Pons (tissue), 1 donor: ENCODE data around the gene AHCYL2.
"Not testable (repeated sequence)": the region's sequence is repeated elsewhere in the genome, so short reads cannot be mapped to it uniquely, and the experiment has no call there.

Experiments used
- DNase-seq: peaks from one replicate; pipeline ENCODE4 v3.0.0-alpha.2; 2016; ENCODE audit warnings: low spot score

Gene AHCYL2

GRCh38 chr7:129426482-129426881 is 201.7 kb downstream of the AHCYL2 start:
- no peak for DNase-seq

DNA sequence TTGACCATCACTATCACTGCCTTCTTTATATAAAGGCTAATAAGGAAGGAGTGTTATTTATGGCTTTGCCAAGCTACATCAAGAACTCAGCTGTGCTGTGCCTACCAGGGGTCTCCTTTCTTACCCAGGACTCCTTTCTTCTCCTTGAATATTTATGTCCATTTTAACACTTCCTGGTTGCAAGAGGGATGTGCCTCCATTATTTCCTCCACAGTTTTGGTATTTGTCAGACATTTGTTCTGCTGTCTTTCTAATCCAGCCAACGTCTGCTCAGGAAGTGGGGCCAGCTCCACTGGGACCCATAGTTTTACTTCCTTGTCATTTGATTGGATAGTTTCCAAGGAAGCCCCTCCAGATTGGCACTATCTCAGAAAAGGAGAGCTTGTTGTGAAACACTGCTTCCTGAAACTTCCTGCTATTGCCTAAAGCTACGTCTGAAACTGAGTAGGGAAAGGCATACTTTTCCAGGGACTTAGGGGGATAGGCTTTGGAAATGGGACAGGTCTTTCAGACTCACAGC is 202.8 kb downstream of the AHCYL2 start:
- DNase-seq, result no peak

DNA sequence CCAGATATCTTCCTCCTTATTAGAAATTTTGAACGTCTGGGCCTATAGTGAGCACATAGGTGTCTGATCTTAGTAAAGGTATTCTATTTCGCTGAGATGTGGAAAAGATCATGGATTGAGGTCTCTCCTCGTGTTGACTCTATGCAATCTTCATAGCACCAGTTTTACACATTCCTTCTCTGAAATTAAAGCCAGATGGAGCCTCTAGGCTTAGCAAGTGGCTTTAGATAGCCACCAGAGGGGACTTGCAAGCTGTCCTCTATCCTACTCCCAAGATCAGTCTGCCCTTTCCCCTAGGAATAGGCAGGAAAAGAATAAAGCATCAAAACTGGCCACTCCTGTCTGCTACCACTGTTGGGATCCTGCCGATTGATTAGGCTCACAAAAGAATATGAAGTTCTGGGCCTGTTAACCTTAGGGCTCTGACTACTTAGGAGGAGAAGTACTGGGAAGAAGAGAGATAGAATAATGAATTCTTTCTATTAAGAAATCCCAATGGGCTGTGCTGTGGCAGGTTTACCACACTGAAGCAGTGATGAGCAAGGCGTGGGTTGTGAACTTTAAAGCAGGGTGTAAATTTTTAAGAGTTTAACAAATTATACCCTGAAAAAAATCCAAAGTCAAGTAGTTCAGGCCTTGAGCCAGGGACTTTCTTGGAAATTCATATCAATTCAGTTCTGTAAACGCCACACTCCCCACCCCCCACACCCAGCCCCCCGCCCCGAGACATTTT is 207.2 kb downstream of the AHCYL2 start:
- DNase-seq, result no peak

DNA sequence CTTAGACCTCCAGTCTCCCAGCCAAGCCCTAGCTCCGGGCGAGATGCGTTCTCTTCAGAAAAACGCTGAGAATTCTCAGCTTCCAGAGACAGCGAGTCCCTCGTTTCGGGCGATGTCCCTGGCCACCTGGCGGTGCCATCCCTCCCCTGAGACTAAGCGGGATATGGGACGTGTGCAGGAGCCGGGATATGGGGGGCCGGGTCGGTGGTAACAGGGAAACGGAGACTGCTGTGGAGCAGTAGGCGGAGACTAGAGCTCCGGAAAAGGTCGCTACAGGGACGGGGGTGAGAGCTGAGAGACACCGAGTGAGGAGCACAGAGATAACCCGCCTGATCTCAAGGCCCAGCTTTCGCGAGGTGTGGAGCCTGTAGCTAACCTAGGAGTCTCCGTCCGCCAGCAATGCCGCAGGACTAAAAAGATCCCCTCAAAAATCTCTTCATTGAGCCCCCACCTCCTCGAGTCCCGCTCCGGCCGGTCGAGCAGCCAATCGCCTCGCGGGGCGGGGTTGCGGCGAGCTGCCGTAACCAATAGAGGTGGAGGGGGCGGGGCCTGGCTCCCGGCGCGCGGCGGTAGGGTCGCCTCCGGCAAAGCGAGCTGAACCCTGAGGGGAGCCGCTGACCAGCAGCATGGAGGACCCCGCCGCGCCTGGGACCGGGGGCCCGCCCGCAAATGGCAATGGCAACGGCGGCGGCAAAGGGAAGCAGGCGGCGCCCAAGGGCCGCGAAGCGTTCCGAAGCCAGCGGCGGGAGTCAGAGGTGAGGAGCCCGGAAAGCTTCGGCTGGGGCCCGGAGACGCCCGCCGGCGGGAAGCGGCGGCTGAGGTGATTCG is 209.2 kb downstream of the AHCYL2 start, which contains the start of gene STRIP2:
TSS of gene STRIP2 (plus strand) at position 586 of the 828 bp plus-strand sequence. CDS start at position 627, 41 bp downstream.
- DNase-seq, result peak; percentile 80

- no peak for DNase-seq
Measured at GRCh38 chr7:129434675-129435318, 210.0 kb downstream of the AHCYL2 start.

DNA sequence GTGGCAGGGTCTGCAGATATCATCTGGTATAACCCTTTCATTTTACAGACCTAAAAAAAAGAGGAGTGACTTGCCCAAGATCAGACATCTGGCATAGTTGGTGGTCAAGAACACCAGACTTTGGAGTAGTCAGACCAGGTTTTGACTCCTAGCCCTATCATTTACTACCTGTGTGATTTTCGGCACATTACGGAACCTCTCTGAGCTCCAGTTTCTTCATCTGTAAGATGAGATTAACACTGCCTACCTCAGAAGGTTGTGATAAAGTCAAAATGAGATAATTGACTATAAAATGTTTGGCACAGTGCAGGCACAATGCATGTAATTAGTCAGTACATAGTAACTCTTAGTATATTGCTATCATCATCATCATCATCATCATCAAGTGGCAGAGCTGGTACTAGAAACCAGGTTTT is 210.6 kb downstream of the AHCYL2 start:
- DNase-seq, result no peak

DNA sequence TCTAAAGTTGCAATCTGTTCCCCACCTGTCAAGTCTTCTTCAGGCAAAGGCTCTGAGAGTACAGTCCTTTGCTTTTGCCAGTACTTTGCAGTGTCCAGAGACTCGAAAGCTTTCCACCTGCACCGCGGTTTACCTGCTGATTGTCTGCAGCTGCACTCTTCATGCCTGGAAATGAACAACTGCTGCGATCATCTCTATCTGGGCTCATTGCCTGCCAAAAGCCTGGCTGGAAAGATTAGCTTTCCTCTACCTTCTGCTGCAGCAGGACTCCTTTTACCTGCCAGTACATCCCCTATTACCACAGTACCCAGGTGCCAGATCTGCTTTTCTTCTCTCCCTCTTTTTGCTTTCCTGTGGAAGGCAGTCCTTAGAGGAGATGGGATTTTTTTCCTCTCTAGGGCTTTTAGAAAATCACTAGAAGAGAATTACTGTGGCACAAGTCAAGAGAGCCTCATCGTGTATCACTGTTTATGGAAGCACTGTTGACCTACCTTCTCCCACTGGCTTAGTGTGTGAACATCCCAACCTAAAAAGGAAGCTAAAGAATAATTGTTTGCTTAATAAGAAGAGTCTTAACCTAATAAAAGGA is 211.6 kb downstream of the AHCYL2 start:
- DNase-seq, result no peak

GRCh38 chr7:129437190-129437589 is 212.4 kb downstream of the AHCYL2 start:
- no peak for DNase-seq

- no peak for DNase-seq
Measured at GRCh38 chr7:129438281-129438838, 213.5 kb downstream of the AHCYL2 start.

- DNase-seq, result no peak
Measured at GRCh38 chr7:129438839-129439651, 214.2 kb downstream of the AHCYL2 start.

GRCh38 chr7:129439963-129440625 is 215.3 kb downstream of the AHCYL2 start:
- no peak for DNase-seq

GRCh38 chr7:129443612-129444011 is 218.8 kb downstream of the AHCYL2 start:
- DNase-seq, result peak; percentile 25

GRCh38 chr7:129444776-129445175 is 219.9 kb downstream of the AHCYL2 start:
- DNase-seq, result not testable (repeated sequence)

DNA sequence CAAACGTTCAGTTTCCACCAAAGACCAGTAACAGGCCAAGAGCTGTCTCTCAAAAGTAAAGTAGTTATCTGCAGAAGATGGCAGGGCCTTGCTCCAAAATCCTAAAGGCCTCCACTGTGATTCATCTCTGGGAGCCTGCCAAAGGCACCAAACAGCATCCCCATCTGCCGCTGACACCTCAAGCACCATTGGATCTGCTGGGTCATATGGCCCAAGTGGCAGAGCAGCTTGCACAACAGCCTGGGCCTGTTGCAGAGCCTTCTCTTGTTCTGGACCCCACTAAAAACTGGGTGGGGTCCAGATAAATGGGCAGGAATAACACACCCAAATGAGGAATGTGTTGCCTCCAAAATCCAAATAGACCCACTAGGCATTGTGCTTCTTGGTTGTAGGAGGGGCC is 222.1 kb downstream of the AHCYL2 start:
- not testable (repeated sequence) for DNase-seq

GRCh38 chr7:129447445-129447844 is 222.6 kb downstream of the AHCYL2 start:
- DNase-seq, result not testable (repeated sequence)

GRCh38 chr7:129448608-129449007 is 223.8 kb downstream of the AHCYL2 start:
- DNase-seq, result not testable (repeated sequence)

DNA sequence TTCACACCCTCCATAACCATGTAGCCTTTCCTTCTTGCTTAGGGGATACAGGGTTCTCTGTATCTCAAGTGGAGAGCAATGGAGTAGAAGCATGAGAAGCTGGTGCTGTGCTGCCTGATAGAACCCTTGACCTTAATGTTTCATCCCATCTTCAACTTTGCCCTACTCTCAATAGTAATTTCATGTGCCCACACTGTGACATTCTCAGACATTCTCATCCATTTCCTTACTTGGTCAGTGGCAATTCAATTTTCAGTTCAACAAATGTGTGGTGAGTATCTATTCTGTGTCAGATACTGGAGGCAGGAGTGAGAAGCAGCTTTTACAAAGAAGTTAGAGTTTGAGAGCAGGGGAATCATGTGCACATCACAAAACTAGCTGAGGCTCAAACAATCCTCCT is 225.5 kb downstream of the AHCYL2 start:
- no peak for DNase-seq

GRCh38 chr7:129452589-129453231 is 227.9 kb downstream of the AHCYL2 start:
- no peak for DNase-seq

DNA sequence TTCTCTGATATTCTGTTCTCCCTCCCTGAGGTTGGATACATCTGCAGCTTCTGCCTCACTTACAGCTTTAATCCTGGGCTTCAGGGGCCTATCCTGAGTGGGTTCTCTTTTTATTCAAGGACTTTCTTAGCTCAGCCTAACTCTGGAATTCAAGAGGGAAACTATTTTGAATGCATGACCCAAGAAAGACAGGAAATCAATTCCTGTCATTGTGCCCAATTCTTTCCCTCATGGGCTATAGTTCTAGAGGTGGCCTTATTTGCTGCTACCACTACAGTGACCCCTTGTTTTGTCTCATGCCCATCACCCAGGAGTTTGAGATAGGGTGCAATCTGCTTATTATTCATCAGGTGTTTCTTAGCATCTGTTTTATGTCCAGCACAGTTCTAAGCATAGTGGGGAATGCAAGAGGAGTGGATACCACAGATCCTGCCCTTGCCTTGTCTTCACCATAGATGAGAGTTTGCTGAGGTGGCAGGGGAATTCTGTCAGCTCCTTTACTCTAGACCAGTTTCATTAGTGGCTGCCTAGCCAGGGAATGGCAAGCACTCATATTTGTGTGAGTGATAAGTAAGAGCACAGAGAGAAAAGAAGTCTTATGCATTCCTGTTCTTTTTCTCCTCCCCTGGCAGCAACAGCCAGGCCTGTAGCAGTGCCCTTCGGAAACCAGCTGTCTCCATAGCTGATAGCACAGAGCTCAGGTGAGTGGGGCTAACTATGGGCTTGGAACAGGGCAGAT is 228.8 kb downstream of the AHCYL2 start:
- DNase-seq, result no peak
